K562 (cell line): ENCODE results near the gene COPS6. TPM values are rescaled to one million over a fixed set of nuclear protein-coding genes. Genes with fewer than 3 reads are reported as not detected.
A peak's percentile ranks its signal among the peaks of the same experiment; 100 is the strongest.

Experiments
- CHD1 ChIP-seq: fragments of 200-600 bp; sonication (generic); IDR thresholded peaks from one replicate; pipeline ENCODE4 v1.6.1; 2012; ENCODE audit warnings: mild to moderate bottlenecking, moderate library complexity, low read length, inconsistent platforms
- COPS2 ChIP-seq: fragments of 450-650 bp; conservative IDR thresholded peaks from 2 replicates; pipeline ENCODE4 v1.6.1; 2016; ENCODE audit warnings: mild to moderate bottlenecking, moderate library complexity
- ELF1 ChIP-seq: fragments of 200-800 bp; sonication (Bioruptor generic); IDR thresholded peaks from 2 replicates; pipeline ENCODE4 v1.6.1; 2016; ENCODE audit warnings: missing genetic modification characterization, missing compliant biosample characterization
- ESRRB ChIP-seq: fragments of 250-450 bp; sonication (Bioruptor Pico); IDR thresholded peaks from 2 replicates; pipeline ENCODE4 v1.5.0; 2020; ENCODE audit warnings: mild to moderate bottlenecking, moderate library complexity, borderline replicate concordance
- ETV6 ChIP-seq, 3 experiments: fragments of 150-350 bp in 1 of 3; sonication (generic) in 1 of 3; formaldehyde crosslinking in 1 of 3; IDR thresholded peaks; 2 replicates each; pipeline versions ENCODE4 v1.6.1 to v1.8.0; 2014 to 2022; ENCODE audit warnings: borderline replicate concordance in 2 of 3, low read depth in 2 of 3, antibody characterized with exemption in 1 of 3, low read length in 1 of 3, mild to moderate bottlenecking in 1 of 3, missing genetic modification reagents in 1 of 3
- FOXA1 ChIP-seq: fragments of 450-650 bp; IDR thresholded peaks from 2 replicates; pipeline ENCODE4 v1.6.1; 2016; ENCODE audit warnings: mild to moderate bottlenecking, borderline replicate concordance
- HNRNPH1 ChIP-seq: fragments of 200-400 bp; formaldehyde crosslinking; optimal IDR thresholded peaks from 2 replicates; pipeline ENCODE3; 2017; ENCODE audit warnings: low read depth, mild to moderate bottlenecking, low read length, moderate library complexity
- IFI16 ChIP-seq: fragments of 250-450 bp; sonication (Bioruptor Pico); IDR thresholded peaks from 2 replicates; pipeline ENCODE4 v2.1.2; 2022; ENCODE audit warnings: mild to moderate bottlenecking, inconsistent platforms
- JUN ChIP-seq, 2 experiments: sonication (generic) in 1 of 2; formaldehyde crosslinking in 1 of 2; IDR thresholded peaks; 2 replicates each; pipeline versions ENCODE4 v1.6.1 to v1.8.0; 2012 to 2022; ENCODE audit warnings: borderline replicate concordance in 2 of 2, mild to moderate bottlenecking in 2 of 2, improper control_type of control experiment in 1 of 2, low read depth in 1 of 2, low read length in 1 of 2, missing genetic modification reagents in 1 of 2
- KAT2B ChIP-seq: IDR thresholded peaks from one replicate; pipeline ENCODE4 v1.6.1; 2012; ENCODE audit warnings: low read depth, mild to moderate bottlenecking, control low read depth, inconsistent platforms, low read length, moderate library complexity
- SREBF1 ChIP-seq: fragments of 150-350 bp; IDR thresholded peaks from 2 replicates; pipeline ENCODE4 v1.6.1; 2014; ENCODE audit warnings: antibody characterized with exemption, low read depth, low read length, borderline replicate concordance
- TBL1XR1 ChIP-seq, 2 experiments: IDR thresholded peaks; 2 replicates each; pipeline ENCODE4 v1.6.1; 2012; ENCODE audit warnings: improper control_type of control experiment in 2 of 2, low read length in 2 of 2, mild to moderate bottlenecking in 1 of 2
- ZNF143 ChIP-seq: sonication (generic); formaldehyde crosslinking; IDR thresholded peaks from 2 replicates; pipeline ENCODE4 v1.9.0; 2022; ENCODE audit warnings: mild to moderate bottlenecking, missing genetic modification reagents
- ZNF780A ChIP-seq: fragments of 250-450 bp; sonication (Bioruptor Pico); IDR thresholded peaks from 2 replicates; pipeline ENCODE4 v1.5.0; 2021; ENCODE audit warnings: mild to moderate bottlenecking
- polyA plus RNA-seq, 8 experiments: library from polyadenylated mRNA; depleted of rRNA in 4 of 8; stranded (reverse) in 5 of 8; unstranded in 3 of 8; fragments of >200 nt; fragmentation: Nextera tagmentation in 2 of 8; fragmentation: Illumina TruSeq in 1 of 8; extraction: Ambion mirVana in 2 of 8; extraction: Trizol in 1 of 8; gene quantifications; 2 replicates each; pipeline versions ENCODE4 v1.2.1 to v1.2.3, GENCODE V29; 2011 to 2014; ENCODE audit warnings: inconsistent platforms in 1 of 8, missing spikeins in 1 of 8
- total RNA-seq, 7 experiments: library from RNA; depleted of rRNA in 6 of 7; stranded (reverse); fragments of >200 nt in 6 of 7; fragmentation: Illumina TruSeq in 2 of 7; extraction: Trizol in 2 of 7; gene quantifications; 2 replicates each; pipeline versions ENCODE4 v1.2.1 to v1.2.3, GENCODE V29; 2011 to 2021; ENCODE audit warnings: low replicate concordance in 1 of 7
- TF ChIP-seq, protein P1 (sequence below): fragments of 450-650 bp; formaldehyde crosslinking; IDR thresholded peaks from 2 replicates; pipeline ENCODE4 v1.4.0; 2022; ENCODE audit warnings: mild to moderate bottlenecking, moderate library complexity
- TF ChIP-seq, protein P2 (sequence below): sonication (generic); formaldehyde crosslinking; IDR thresholded peaks from 2 replicates; pipeline ENCODE4 v1.8.0; 2023; ENCODE audit warnings: mild to moderate bottlenecking, missing genetic modification reagents
- TF ChIP-seq, protein P3 (sequence below): fragments of 250-450 bp; sonication (Bioruptor Pico); IDR thresholded peaks from 2 replicates; pipeline ENCODE4 v1.8.0; 2021; ENCODE audit warnings: moderate library complexity, mild to moderate bottlenecking, inconsistent platforms
- TF ChIP-seq, protein P4 (sequence below): fragments of 450-650 bp; IDR thresholded peaks from 2 replicates; pipeline ENCODE4 v1.6.1; 2016
- TF ChIP-seq, protein P5 (sequence below): fragments of 450-650 bp; formaldehyde crosslinking; IDR thresholded peaks from 2 replicates; pipeline ENCODE4 v1.4.0; 2020; ENCODE audit warnings: mild to moderate bottlenecking, moderate library complexity

The COPS6 gene
- total and polyA plus RNA-seq, 9 of the 15 experiments (the other 6 are each of a cell fraction or from before 2014, with no cell fraction given), result 63.0 to 331 (median 168) TPM

DNA sequence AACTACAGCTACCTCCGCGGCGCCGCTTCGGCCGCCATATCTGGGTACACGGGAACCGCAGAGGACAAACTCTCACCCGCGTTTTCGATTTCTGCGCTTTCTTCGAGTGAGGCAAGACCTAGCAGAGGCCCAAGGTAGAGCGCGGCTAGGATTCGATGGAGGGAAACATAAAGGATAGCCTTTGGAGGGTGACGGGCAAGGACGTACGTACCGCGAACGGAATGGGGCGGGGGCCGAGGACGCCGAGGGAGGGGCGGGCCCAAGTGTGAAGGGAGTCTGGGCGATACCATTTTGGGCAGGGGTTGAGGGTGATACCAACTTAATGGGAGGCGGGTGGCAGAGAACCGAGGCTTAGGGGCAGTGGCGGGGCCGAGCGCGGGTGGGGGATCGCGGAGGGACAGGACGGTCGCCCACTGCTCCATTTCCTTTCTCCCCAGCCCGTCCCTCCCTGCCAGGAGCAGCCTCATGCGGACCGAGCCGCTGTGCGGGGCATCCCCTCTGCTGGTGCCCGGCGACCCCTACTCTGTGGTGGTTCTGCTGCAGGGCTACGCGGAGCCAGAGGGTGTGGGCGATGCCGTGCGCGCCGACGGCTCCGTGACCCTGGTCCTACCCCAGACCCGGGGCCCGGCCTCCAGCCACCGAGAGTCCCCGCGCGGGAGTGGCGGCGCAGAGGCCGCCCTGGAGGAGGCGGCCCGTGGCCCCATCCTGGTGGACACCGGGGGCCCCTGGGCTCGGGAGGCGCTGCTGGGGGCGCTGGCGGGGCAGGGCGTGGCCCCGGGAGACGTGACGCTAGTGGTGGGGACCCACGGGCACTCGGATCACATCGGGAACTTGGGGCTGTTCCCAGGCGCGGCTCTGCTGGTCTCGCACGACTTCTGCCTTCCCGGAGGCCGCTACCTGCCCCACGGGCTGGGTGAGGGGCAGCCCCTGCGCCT, 38.4 kb downstream of the COPS6 start, which contains the start of gene MBLAC1 (continued):
- TF ChIP-seq ELF1 (tag) (no peak), IFI16 (no peak), FOXA1 (no peak), ZNF143 (CRISPR knock-in tag) (no peak), ZNF780A (CRISPR knock-in tag) (no peak), JUN (IDR thresholded peaks at IDR 0.05; ENCODE audit: borderline replicate concordance, low read depth, low read length) (peak; percentile 39; the same call in 1 of the 2 replicates), JUN (CRISPR knock-in tag; IDR thresholded peaks at IDR 0.05; ENCODE audit: borderline replicate concordance) (no peak), CHD1 (peak; percentile 11), KAT2B (no peak), ETV6 (IDR thresholded peaks at IDR 0.05; ENCODE audit: borderline replicate concordance in 1 of 2, low read depth in 2 of 2, low read length in 1 of 2) (no peak), ETV6 (CRISPR knock-in tag; IDR thresholded peaks at IDR 0.05; ENCODE audit: borderline replicate concordance) (no peak), SREBF1 (peak; percentile 65; the same call in 1 of the 2 replicates), ESRRB (no peak), COPS2 (no peak), TBL1XR1 (IDR thresholded peaks at IDR 0.05; ENCODE audit: low read length in 2 of 2) (no peak), HNRNPH1 (no peak)
- TF ChIP-seq, protein P1, sequence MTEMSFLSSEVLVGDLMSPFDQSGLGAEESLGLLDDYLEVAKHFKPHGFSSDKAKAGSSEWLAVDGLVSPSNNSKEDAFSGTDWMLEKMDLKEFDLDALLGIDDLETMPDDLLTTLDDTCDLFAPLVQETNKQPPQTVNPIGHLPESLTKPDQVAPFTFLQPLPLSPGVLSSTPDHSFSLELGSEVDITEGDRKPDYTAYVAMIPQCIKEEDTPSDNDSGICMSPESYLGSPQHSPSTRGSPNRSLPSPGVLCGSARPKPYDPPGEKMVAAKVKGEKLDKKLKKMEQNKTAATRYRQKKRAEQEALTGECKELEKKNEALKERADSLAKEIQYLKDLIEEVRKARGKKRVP, result no peak
- TF ChIP-seq, protein P2, sequence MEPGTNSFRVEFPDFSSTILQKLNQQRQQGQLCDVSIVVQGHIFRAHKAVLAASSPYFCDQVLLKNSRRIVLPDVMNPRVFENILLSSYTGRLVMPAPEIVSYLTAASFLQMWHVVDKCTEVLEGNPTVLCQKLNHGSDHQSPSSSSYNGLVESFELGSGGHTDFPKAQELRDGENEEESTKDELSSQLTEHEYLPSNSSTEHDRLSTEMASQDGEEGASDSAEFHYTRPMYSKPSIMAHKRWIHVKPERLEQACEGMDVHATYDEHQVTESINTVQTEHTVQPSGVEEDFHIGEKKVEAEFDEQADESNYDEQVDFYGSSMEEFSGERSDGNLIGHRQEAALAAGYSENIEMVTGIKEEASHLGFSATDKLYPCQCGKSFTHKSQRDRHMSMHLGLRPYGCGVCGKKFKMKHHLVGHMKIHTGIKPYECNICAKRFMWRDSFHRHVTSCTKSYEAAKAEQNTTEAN, result no peak
- TF ChIP-seq, protein P3, sequence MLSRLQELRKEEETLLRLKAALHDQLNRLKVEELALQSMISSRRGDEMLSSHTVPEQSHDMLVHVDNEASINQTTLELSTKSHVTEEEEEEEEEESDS, result no peak
- TF ChIP-seq, protein P4, sequence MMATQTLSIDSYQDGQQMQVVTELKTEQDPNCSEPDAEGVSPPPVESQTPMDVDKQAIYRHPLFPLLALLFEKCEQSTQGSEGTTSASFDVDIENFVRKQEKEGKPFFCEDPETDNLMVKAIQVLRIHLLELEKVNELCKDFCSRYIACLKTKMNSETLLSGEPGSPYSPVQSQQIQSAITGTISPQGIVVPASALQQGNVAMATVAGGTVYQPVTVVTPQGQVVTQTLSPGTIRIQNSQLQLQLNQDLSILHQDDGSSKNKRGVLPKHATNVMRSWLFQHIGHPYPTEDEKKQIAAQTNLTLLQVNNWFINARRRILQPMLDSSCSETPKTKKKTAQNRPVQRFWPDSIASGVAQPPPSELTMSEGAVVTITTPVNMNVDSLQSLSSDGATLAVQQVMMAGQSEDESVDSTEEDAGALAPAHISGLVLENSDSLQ, result no peak
- TF ChIP-seq, protein P5, sequence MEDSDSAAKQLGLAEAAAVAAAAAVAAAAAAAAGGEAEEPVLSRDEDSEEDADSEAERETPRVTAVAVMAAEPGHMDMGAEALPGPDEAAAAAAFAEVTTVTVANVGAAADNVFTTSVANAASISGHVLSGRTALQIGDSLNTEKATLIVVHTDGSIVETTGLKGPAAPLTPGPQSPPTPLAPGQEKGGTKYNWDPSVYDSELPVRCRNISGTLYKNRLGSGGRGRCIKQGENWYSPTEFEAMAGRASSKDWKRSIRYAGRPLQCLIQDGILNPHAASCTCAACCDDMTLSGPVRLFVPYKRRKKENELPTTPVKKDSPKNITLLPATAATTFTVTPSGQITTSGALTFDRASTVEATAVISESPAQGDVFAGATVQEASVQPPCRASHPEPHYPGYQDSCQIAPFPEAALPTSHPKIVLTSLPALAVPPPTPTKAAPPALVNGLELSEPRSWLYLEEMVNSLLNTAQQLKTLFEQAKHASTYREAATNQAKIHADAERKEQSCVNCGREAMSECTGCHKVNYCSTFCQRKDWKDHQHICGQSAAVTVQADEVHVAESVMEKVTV, result no peak
